ENCODE measurements around the gene SIGLEC12. TPM values are rescaled to one million over a fixed set of nuclear protein-coding genes. Genes with fewer than 3 reads are reported as not detected.

Gene SIGLEC12
- polyA plus RNA-seq (2013, experiment 1 of 2; ENCODE audit: insufficient read length): not detected
- not detected for polyA plus RNA-seq (2013, experiment 2 of 2; ENCODE audit: insufficient read length)

GRCh38 chr19:51501594-51502263, at the start of gene SIGLEC12:
SIGLEC12 (minus strand) TSS chr19:51501800; CDS start chr19:51501733, 67 bp downstream.
- no peak for DNase-seq

DNA sequence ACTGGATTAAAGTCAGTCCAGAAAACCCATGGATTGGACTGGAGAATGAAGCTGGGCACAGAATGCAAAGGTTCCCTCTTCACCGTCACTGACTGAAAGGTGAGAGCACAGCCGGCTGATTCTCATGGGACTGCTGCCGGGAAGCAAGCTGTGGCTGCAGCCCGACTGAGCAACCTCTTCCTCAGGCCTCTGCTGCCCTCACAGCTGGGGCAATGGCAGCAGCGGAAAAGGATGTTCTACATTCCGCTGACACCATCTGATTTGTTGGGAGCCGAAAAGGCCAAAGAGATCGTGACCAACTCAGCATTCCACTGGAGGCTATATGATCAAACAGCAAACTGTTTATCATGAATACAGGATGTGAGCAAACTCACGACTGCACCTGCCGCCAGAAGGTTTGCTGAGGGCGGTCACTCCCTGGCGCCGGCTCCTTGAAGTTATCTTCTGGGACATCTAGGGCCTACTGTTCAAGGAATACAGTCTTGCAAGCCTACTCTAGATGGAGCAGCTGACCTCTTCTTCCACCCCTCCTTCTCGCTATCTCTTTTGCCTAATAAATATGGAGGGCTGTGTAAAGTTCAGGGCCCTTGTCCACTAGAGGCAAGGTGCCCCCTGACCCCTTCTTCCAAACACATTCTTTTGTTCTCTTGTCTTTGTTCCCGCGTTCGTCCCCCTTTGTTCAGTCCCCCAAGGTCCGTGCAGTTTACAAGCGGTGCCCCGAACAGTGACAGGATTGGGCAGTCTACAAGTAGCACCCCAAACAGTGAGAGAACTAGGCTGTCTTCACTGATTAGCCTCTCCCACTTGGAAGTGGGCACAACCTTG, 49.5 kb upstream of the SIGLEC12 start:
- DNase-seq: no peak

- DNase-seq: no peak
Measured at GRCh38 chr19:51549533-51550324, 48.1 kb upstream of the SIGLEC12 start.

DNA sequence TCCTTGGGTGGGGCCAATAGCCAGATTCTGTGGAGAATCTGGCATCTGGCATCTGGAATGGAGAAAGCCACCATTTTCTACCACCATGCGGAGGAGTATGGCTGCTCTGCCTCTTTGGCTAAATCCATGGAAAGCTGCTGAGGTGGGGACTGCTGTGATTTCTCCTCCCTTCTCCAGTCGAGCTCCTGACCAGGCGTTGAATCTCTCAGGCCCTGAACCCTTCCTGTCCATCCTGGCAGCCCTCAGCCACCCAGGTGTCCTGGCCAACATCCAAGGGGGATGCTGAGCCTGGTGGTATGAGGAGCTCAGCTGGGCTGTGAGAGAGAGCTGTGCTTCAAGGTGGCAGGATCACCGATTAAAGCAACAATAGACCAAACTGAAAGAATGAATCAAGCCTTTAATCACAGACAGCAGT, 47.3 kb upstream of the SIGLEC12 start:
- no peak for DNase-seq

GRCh38 chr19:51548213-51548651, 46.6 kb upstream of the SIGLEC12 start:
- no peak for DNase-seq

DNA sequence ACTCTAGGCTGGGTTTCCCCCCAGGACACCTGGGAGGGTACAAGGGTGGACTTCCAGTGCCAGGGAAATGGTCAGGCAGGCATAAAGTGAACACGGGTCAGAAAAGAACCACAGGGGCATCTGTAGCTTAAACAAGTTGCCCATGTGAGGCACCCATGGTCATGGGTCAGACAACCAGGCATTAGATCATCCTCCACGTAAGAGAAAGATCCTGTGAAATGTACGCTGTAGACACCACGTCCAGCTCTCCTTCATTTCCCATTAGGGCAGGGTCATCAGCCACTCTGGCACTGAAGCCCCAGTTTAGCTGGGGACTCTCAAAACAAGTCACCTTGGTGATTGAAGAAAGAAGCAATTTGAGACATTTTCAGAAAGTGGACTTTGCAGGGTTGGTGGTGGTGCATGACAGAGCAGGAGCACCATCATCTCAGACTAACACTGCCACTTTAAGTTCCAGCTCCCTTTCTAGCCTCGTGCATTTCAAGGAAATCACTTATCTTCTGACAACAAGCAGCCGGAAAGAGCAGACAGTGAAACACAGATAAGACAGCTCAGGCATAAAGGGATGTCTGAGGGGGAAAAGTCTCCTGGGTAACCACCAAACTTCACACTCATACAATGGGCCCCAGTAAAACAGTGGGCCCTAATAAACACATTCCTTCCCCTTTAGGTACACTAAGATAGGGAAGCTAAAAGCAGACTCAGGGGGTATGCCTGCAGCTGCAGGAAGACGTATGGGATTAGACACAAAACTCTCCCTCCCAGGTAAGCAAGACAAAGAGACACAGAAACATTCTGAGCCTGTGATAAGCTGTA, 46.0 kb upstream of the SIGLEC12 start:
- DNase-seq: no peak

- DNase-seq: peak; percentile 4
Measured at GRCh38 chr19:51546650-51547396, 45.2 kb upstream of the SIGLEC12 start.

- no peak for DNase-seq
Measured at GRCh38 chr19:51546107-51546649, 44.6 kb upstream of the SIGLEC12 start.

GRCh38 chr19:51544038-51544437, 42.4 kb upstream of the SIGLEC12 start:
- no peak for DNase-seq

GRCh38 chr19:51542699-51543098, 41.1 kb upstream of the SIGLEC12 start:
- no peak for DNase-seq

DNA sequence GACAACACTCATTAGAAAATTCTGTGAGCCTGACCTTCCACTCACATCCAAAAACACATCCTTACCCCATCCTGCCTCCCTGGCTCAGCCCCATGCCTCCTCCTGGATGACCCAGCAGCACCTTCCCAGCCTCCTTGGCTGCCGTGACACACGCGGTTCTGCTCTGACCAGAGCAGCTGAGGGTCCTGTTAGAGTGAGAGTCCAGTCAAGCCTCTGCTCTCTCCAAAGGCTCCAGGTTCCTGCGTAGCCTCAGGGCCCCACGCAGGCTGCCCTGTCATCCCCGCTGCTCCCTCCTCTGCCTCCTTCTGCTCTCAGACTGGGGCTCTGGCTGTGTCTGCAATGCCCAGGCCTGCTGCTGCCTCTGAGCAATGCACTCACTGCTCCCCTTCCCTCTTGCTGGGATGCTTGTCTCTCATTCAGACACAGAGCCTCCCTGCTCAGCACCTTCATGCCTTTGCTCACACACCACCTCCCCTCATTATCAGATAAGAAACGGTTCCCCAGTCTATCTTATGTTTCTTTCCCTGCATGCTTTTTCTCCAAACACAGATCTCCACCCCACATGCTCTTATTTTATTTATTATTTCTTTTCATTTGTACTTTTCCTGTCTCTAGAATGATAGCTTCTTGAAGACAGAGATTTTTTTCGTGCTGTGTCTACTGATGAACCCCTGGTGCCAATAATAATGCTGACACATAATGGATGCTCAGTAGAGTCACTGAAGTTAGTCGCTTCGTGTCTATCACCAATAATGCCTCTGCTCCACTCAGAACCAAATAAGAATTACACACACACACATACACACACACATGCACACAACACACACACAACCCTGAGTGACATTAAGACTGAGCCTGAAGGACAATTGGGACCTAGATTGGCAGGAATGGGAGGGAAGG, 40.1 kb upstream of the SIGLEC12 start:
- DNase-seq: no peak

- DNase-seq: no peak
Measured at GRCh38 chr19:51539821-51540366, 38.3 kb upstream of the SIGLEC12 start.

DNA sequence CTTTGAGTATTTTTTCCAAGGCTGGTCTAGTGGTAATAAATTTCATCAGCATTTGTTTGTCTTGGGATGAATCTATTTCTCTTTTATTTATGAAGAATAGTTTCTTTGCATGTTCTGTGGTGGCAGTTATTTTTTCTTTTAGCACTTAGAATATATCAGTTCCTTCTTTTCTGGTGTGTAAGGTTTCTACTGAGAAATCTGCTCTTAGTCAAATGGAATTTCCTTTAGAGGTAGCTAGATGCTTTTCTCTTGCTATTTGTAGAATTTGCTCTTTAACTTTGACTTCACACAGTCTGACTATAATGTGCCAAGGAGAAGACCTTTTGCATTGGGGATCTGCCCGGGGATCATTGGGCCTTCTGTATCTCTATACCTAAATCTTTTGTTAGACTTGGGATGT, 33.9 kb upstream of the SIGLEC12 start:
- DNase-seq: no peak

GRCh38 chr19:51531349-51532315, 30.0 kb upstream of the SIGLEC12 start, which contains the start of gene SIGLEC6:
SIGLEC6 (minus strand) TSS chr19:51531670; CDS start chr19:51531648, 22 bp downstream.
- no peak for DNase-seq

GRCh38 chr19:51530616-51531015, 29.0 kb upstream of the SIGLEC12 start:
- DNase-seq: no peak

GRCh38 chr19:51529301-51529700, 27.7 kb upstream of the SIGLEC12 start:
- DNase-seq: no peak

GRCh38 chr19:51525651-51526050, 24.1 kb upstream of the SIGLEC12 start:
- DNase-seq: no peak

GRCh38 chr19:51524666-51525264, 23.2 kb upstream of the SIGLEC12 start:
- no peak for DNase-seq

Data from fibroblast of skin of abdomen (primary cell).